Embryonic facial prominence (tissue), 1 donor: ENCODE measurements around the gene RASGRP4.
"Not testable (repeated sequence)": the region's sequence is repeated elsewhere in the genome, so short reads cannot be mapped to it uniquely, and the experiment has no call there.

Experiments used
- DNase-seq: peaks from one replicate; pipeline ENCODE4 v3.0.0-alpha.2; 2016; ENCODE audit errors: extremely low spot score

The RASGRP4 gene

GRCh38 chr19:38425810-38426466 lies at the start of gene RASGRP4:
TSS of gene RASGRP4 (minus strand) at chr19:38426219. CDS start at chr19:38426091, 128 bp downstream.
- DNase-seq = no peak

DNA sequence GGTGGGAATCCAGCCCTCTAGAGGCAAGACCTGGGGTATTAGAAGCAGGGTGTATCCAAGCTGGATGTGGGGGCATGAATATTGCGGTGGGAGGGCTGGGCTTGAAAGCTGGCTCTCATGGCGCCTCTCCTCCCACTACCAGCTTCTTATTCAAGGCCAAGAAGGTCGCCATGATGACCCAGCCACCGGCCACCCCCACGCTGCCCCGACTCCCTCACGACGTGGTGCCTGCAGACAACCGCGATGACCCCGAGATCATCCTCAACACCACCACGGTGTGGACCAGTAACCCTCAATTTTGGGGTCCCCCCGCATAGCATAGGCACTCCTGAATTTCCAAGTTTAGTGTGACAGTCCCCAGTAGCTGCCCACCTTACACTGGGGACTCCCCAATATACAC lies 49.2 kb upstream of the RASGRP4 start:
- DNase-seq = no peak

DNA sequence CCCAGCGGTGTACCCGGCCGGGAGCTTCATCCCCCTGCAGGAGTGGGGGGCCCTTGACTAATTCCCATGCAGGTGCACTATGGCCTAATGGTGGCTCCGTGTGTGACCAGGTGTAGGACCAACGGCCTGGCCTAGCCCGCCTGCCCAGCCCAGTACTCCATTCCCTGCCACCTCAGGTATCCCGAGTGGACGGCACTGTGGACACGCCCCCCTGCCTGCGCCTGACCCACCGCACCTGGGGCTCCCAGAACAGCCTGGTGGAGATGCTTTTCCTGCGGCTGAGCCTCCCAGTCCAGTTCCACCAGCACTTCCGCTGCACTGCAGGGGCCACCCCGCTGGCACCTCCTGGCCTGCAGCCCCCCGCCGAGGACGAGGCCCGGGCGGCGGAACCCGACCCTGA lies 47.2 kb upstream of the RASGRP4 start:
- no peak for DNase-seq

- DNase-seq = not testable (repeated sequence)
These were observed 46.7 kb upstream of the RASGRP4 start for GRCh38 chr19:38472725-38473124.

DNA sequence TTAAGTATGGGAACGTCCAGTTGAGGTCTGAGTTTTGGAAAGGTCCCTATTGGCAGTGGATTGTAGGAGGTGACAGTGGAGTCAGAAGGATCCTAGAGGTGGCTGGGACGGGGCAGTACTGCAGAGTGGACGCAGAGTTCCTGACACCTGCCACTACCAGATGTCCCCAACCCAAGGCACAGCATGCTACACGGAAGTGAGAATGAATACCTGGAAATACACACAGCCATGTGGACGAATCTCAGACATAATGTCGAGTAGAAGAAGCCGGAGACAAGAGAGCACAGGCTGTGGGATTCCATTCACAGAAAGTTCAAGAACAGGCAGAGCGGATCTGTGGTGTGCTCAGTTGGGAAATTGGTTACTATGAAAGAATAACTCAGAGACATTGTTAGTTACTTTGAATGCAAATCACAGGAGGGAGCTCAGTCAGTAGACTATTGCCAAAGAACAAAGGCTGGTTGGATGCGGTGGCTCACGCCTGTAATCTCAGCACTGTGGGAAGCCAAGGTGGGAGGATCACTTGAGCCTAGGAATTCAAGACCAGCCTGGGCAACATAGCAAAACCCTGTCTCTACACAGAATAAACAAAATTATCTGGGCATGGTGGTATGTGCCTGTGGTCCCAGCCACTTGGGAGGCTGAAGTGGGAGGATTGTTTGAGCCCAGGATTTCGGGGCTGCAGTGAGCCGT lies 44.9 kb upstream of the RASGRP4 start:
- no peak for DNase-seq

- no peak for DNase-seq
These were observed 43.1 kb upstream of the RASGRP4 start for GRCh38 chr19:38469151-38469550.

DNA sequence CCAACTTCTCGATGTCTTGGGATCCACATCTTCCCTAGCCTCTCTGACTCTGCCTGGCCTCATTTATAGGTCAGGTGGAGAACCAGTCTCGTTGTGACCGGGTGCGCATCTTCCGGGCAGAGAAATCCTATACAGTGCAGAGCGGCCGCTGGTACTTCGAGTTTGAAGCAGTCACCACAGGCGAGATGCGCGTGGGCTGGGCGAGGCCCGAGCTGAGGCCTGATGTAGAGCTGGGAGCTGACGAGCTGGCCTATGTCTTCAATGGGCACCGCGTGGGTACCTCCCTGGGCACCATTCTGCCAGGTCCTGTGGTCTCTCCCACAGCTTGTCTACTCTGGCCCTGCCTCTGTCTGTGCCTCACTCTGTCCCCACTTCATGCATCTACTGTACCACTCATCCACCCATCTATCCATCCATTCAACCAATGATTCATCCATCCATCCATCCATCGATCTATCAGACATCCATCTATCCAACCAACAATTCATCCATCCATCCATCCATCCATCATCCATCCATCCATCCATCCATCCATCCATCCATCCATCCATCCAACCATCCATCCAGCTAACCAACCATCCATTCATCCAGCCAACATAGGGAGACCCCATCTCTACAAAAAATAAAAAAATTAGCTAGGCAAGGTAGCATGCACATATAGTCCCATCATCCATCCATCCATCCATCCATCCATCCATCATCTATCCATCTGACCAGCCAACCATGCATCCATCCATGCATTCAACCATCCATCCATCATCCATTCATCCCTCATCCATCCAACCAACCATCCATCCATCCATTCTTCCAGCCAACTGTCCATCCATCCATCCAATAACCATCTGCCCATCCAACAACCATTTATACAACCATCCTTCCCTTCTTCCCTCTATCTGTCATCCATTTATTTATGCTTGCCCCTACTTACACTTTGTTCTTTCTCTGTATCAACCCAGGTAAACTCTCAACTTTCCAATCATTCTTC lies 41.8 kb upstream of the RASGRP4 start:
- DNase-seq = no peak

DNA sequence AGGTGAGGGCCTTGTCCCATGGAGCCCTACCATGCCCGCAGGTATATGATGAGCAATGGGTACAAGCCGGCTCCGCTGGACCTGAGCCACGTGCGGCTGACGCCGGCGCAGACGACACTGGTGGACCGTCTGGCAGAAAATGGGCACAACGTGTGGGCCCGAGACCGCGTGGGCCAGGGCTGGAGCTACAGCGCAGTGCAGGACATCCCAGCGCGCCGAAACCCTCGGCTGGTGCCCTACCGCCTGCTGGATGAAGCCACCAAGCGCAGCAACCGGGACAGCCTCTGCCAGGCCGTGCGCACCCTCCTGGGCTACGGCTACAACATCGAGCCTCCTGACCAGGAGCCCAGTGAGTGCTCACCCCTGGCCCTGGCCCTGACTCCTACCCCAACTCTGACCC lies 40.0 kb upstream of the RASGRP4 start:
- DNase-seq = no peak

DNA sequence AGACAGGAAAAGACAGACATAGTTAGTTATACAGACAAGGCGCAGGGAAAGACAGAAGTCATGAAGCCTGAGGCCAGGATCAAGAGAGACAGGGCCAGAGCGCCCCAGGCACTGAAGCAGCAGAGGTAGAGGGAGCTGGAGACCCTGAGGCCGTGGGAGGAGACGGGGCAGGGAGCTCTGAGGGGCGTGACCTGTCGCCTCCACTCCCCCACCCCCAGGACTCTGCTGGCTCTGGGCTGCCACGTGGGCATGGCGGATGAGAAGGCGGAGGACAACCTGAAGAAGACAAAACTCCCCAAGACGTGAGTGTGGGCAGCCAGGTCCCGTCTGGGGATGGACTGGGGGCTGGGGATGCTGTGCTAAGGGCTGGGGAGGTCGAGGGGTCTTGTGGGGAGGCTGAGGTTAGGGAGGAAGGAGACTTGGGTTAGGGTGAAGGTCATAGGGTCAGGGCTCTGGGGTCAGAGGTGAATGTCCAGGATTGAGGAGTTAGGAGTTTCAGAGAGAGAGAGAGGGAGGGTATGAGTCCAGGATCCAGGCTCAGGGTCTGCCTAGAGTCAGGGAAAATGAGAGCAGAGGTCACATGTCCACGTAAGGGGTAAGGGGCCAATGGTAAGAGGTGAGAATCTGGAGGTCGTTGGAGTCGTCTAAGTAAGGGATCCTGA lies 38.5 kb upstream of the RASGRP4 start:
- DNase-seq = no peak

DNA sequence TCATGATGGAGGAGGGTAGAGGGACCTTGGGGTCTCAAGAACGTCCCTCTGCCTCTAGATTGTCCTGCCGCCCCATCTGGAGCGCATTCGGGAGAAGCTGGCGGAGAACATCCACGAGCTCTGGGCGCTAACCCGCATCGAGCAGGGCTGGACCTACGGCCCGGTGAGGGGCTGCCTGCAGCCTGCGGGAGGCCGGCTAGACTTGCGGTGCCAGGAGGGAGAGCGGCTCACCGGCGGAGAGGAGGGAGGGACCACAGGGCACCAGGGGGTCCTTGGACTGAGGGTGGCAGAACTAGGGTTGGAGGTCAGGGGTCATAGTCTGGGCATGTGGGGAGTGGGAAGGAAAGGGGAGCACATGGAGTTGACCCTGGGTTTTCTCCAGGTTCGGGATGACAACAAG lies 37.3 kb upstream of the RASGRP4 start:
- DNase-seq = no peak

DNA sequence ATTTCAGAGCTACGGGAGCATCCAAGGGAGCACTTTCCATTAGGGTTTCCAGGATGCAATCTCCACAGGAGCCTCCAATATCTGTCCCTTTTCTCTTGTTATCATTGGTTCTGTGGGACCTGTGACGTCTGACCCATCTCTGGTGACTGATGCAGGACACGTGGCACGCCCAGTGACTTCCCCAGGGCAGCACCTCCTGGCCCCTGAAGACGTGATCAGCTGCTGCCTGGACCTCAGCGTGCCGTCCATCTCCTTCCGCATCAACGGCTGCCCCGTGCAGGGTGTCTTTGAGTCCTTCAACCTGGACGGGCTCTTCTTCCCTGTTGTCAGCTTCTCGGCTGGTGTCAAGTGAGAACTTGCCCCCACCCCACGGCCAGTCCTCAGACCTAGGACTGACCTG lies 33.0 kb upstream of the RASGRP4 start:
- no peak for DNase-seq

GRCh38 chr19:38457690-38458405 lies 31.8 kb upstream of the RASGRP4 start:
- DNase-seq = no peak

DNA sequence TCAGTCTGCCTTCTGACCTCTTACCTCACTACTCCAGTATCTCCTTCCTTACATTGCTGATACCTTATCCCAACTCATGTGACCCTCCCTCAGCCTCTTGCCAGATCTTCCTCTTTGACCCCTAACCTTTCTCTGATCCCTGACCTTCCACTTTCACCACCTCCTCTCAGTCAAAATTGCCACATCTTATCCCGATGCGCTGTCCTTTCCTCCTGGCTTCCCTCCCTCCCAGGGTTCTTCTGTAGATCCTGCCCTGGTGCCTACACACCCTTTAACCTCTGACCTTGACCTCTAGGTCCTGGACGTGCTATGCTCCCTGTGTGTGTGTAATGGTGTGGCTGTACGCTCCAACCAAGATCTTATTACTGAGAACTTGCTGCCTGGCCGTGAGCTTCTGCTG lies 31.2 kb upstream of the RASGRP4 start:
- no peak for DNase-seq

GRCh38 chr19:38455031-38455430 lies 29.0 kb upstream of the RASGRP4 start:
- DNase-seq = no peak

DNA sequence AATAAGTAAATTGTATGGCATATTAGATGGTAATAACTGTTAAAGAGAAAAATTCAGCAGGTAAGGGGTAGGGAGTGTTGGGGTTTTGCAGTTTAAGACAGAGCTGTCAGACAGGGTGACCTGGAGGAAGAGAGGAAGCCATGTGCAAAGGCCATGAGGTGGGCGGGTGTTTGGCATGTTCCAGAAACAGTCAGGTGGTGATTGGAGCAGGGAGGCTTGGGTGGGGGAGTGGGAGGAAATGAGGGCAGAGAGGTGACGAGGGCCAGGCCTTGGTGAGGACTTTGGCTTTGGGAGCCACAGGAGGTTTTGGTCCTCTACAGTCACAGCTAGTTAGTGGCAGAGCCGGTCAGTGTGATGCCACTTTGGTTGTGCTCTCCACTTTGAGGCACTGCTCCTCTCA lies 27.6 kb upstream of the RASGRP4 start:
- no peak for DNase-seq

- no peak for DNase-seq
These were observed 26.7 kb upstream of the RASGRP4 start for GRCh38 chr19:38452430-38453366.

GRCh38 chr19:38451629-38452028 lies 25.6 kb upstream of the RASGRP4 start:
- DNase-seq = no peak

DNA sequence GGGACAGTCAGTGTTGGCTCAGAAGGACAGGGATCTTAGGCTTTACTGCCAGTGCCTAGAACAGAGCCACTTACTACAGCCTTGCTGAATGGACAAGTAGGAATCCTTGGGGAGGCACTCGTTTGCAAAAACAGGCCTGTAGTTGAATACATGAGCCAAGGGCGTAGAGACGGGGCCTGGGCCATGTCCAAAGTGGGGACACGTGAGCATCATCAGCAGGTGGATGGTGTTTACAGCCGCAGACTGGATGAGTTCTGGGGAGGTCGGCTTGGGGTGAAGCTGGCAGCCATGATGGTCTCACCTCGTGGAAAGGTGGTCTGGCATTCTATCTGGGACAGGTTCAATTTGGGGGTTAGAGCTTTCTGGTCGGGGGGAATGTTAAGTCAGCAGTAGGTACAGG lies 25.0 kb upstream of the RASGRP4 start:
- DNase-seq = no peak

- DNase-seq = no peak
These were observed 23.5 kb upstream of the RASGRP4 start for GRCh38 chr19:38449518-38449917.

DNA sequence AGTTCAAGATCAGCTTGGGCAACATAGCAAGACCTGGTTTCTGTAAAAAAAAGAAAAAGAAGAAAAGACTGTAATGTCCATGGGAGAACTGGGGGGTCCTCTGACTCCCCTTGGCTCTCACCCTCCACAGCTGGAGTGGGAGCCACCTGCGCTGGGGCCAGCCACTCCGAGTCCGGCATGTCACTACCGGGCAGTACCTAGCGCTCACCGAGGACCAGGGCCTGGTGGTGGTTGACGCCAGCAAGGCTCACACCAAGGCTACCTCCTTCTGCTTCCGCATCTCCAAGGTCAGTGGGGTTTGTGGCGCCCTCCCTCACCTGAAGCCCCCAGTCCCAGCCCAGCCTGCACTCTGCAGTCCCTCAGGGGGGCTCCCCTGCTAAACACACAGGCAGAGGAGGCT lies 22.2 kb upstream of the RASGRP4 start:
- DNase-seq = no peak
